HCT116 (cell line): ENCODE measurements around the gene RAI1.

Source experiments
- CTCF ChIP-seq, 3 experiments: fragments of 200-600 bp in 1 of 3; sonication (generic) in 1 of 3; IDR thresholded peaks in 2 of 3; conservative IDR thresholded peaks in 1 of 3; 2 replicates each; pipeline ENCODE4 v1.5.1; 2012 to 2017; ENCODE audit warnings: low read depth in 2 of 3, low read length in 2 of 3, antibody characterized with exemption in 1 of 3, borderline replicate concordance in 1 of 3, control low read depth in 1 of 3, mild to moderate bottlenecking in 1 of 3, mixed read lengths in 1 of 3, mixed run types in 1 of 3, moderate library complexity in 1 of 3; ENCODE audit not compliant: insufficient read depth in 1 of 3
- EGR1 ChIP-seq: IDR thresholded peaks from 2 replicates; pipeline ENCODE4 v1.6.1; 2012; ENCODE audit warnings: low read depth
- EZH2 ChIP-seq: fragments of 200-600 bp; sonication (generic); IDR thresholded peaks from 2 replicates; pipeline ENCODE4 v1.6.1; 2017; ENCODE audit warnings: antibody characterized with exemption, mixed run types
- FOSL1 ChIP-seq: IDR thresholded peaks from 2 replicates; pipeline ENCODE4 v1.6.1; 2012; ENCODE audit warnings: low read depth
- POLR2A ChIP-seq: IDR thresholded peaks from 2 replicates; pipeline ENCODE4 v1.7.0; 2011; ENCODE audit warnings: borderline replicate concordance; ENCODE audit not compliant: insufficient read depth, insufficient read length; ENCODE audit errors: extremely low read depth
- POLR2AphosphoS5 ChIP-seq: IDR thresholded peaks from 2 replicates; pipeline ENCODE4 v1.6.1; 2011; ENCODE audit warnings: mild to moderate bottlenecking, low read depth, low read length, moderate library complexity
- RAD21 ChIP-seq: IDR thresholded peaks from 2 replicates; pipeline ENCODE4 v1.6.1; 2012; ENCODE audit warnings: low read depth, mild to moderate bottlenecking
- SP1 ChIP-seq: IDR thresholded peaks from 2 replicates; pipeline ENCODE4 v1.6.1; 2012; ENCODE audit warnings: low read depth
- SRF ChIP-seq: IDR thresholded peaks from 2 replicates; pipeline ENCODE4 v1.6.1; 2012; ENCODE audit warnings: low read depth
- TCF7L2 ChIP-seq: IDR thresholded peaks from 2 replicates; pipeline ENCODE4 v1.7.0; 2011; ENCODE audit warnings: borderline replicate concordance, inconsistent platforms; ENCODE audit not compliant: insufficient read depth, insufficient read length; ENCODE audit errors: extremely low read depth
- YY1 ChIP-seq: IDR thresholded peaks from 2 replicates; pipeline ENCODE4 v1.6.1; 2011; ENCODE audit warnings: low read length, low read depth, moderate library complexity, mild to moderate bottlenecking; ENCODE audit not compliant: insufficient replicate concordance; ENCODE audit errors: extremely low read depth
- ZFX ChIP-seq: fragments of 450-650 bp; IDR thresholded peaks from 2 replicates; pipeline ENCODE4 v1.6.1; 2017
- ZNF274 ChIP-seq: fragments of 200-500 bp; sonication (Bioruptor generic); IDR thresholded peaks from 2 replicates; pipeline ENCODE4 v1.6.1; 2014; ENCODE audit warnings: mild to moderate bottlenecking, low read depth, low read length, inconsistent platforms
- TF ChIP-seq, protein P1 (sequence below): IDR thresholded peaks from 2 replicates; pipeline ENCODE4 v1.6.1; 2012; ENCODE audit warnings: low read depth

GRCh38 chr17:17815436-17816200 is 134.4 kb downstream of the RAI1 start:
- TF ChIP-seq CTCF (IDR thresholded peaks at IDR 0.05 in 2 of 3, conservative IDR thresholded peaks at IDR 0.05 in 1 of 3; ENCODE audit: borderline replicate concordance in 1 of 3, insufficient read depth in 1 of 3, low read depth in 2 of 3, low read length in 2 of 3) (no peak), POLR2AphosphoS5 (no peak), POLR2A (no peak), ZFX (no peak), EZH2 (no peak), RAD21 (no peak), ZNF274 (no peak), EGR1 (no peak), FOSL1 (no peak), SRF (no peak), YY1 (no peak), SP1 (no peak), TCF7L2 (no peak)
- TF ChIP-seq, protein P1, sequence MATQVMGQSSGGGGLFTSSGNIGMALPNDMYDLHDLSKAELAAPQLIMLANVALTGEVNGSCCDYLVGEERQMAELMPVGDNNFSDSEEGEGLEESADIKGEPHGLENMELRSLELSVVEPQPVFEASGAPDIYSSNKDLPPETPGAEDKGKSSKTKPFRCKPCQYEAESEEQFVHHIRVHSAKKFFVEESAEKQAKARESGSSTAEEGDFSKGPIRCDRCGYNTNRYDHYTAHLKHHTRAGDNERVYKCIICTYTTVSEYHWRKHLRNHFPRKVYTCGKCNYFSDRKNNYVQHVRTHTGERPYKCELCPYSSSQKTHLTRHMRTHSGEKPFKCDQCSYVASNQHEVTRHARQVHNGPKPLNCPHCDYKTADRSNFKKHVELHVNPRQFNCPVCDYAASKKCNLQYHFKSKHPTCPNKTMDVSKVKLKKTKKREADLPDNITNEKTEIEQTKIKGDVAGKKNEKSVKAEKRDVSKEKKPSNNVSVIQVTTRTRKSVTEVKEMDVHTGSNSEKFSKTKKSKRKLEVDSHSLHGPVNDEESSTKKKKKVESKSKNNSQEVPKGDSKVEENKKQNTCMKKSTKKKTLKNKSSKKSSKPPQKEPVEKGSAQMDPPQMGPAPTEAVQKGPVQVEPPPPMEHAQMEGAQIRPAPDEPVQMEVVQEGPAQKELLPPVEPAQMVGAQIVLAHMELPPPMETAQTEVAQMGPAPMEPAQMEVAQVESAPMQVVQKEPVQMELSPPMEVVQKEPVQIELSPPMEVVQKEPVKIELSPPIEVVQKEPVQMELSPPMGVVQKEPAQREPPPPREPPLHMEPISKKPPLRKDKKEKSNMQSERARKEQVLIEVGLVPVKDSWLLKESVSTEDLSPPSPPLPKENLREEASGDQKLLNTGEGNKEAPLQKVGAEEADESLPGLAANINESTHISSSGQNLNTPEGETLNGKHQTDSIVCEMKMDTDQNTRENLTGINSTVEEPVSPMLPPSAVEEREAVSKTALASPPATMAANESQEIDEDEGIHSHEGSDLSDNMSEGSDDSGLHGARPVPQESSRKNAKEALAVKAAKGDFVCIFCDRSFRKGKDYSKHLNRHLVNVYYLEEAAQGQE, result no peak
